Uterus (tissue), 2 donors: ENCODE results near the gene PLB1.

Experiments
- CTCF ChIP-seq, 4 experiments: fragments of 200-600 bp in 2 of 4; fragments of 450-650 bp in 2 of 4; sonication (generic) in 2 of 4; IDR thresholded peaks; one replicate each; pipeline ENCODE4 v1.5.1; 2016 to 2019; ENCODE audit warnings: antibody characterized with exemption in 4 of 4, mild to moderate bottlenecking in 2 of 4, moderate library complexity in 1 of 4
- POLR2A ChIP-seq, 2 donors: fragments of 450-650 bp; IDR thresholded peaks; one replicate each; pipeline ENCODE4 v1.6.1; 2016; ENCODE audit warnings: antibody characterized with exemption in 2 of 2, mild to moderate bottlenecking in 1 of 2, moderate library complexity in 1 of 2

GRCh38 chr2:28516430-28516829 lies 20.6 kb downstream of the PLB1 start:
- no peak for TF ChIP-seq POLR2A (IDR thresholded peaks at IDR 0.05)
- no peak for TF ChIP-seq CTCF (IDR thresholded peaks at IDR 0.05)
